SJCRH30 (cell line): Measurements from ENCODE around the gene KMT5B. TPM values are rescaled to one million over a fixed set of nuclear protein-coding genes. Genes with fewer than 3 reads are reported as not detected.
"Not testable (repeated sequence)": the region's sequence is repeated elsewhere in the genome, so short reads cannot be mapped to it uniquely, and the experiment has no call there.

ENCODE experiments used
- DNase-seq, 2 experiments: peaks; one replicate each; pipeline ENCODE4 v3.0.0-alpha.2; 2015 to 2020
- H3K27ac ChIP-seq: fragments of 250-450 bp; sonication (Bioruptor Pico); 2 replicates; pipeline ENCODE4 v1.5.1; 2020; ENCODE audit warnings: mild to moderate bottlenecking, moderate library complexity
- H3K27me3 ChIP-seq: fragments of 250-450 bp; sonication (Bioruptor Pico); 2 replicates; pipeline ENCODE4 v1.5.1; 2020; ENCODE audit warnings: mild to moderate bottlenecking, moderate library complexity
- H3K36me3 ChIP-seq: fragments of 250-450 bp; sonication (Bioruptor Pico); 2 replicates; pipeline ENCODE4 v1.5.1; 2020; ENCODE audit warnings: mild to moderate bottlenecking, moderate library complexity
- H3K4me1 ChIP-seq: fragments of 250-450 bp; sonication (Bioruptor Pico); 2 replicates; pipeline ENCODE4 v1.5.1; 2020; ENCODE audit warnings: mild to moderate bottlenecking, moderate library complexity
- H3K4me3 ChIP-seq: fragments of 250-450 bp; sonication (Bioruptor Pico); 2 replicates; pipeline ENCODE4 v1.5.1; 2020; ENCODE audit warnings: mild to moderate bottlenecking, moderate library complexity
- H3K9me3 ChIP-seq: fragments of 250-450 bp; sonication (Bioruptor Pico); replicated peaks from 2 replicates; pipeline ENCODE4 v1.5.1; 2020; ENCODE audit warnings: mild to moderate bottlenecking, moderate library complexity
- total RNA-seq: library from RNA; depleted of rRNA; stranded (reverse); fragments of >200 nt; shearing (Covaris generic); gene quantifications from 2 replicates; pipeline ENCODE4 v1.2.3, GENCODE V29; 2014; rRNA removed

KMT5B gene
- total RNA-seq = 26.6 and 31.4 TPM in 2 replicates

DNA sequence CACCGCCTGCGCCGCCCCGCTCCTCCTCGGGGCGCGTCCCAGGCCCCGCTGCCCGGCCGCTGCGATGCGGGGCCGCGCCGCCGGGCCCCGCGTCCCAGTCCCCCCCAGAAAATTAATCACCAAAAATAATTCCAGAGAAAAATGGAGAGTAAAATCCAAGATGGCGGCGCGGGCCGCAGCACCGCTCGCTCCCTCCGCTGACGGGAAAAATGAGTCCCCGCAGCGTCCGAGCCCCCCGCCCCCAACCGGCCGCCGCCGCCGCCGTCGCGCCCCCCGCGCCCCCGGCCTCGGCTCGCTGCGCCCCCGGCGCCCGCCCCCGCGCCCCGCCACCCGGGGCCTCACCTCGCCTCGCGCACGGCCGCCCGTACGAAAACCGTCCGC lies at the start of gene KMT5B:
Gene KMT5B (minus strand): TSS at position 162 of the 381 bp plus-strand sequence. CDS start 23,220 bp downstream, outside the sequence.
- H3K9me3 ChIP-seq = no peaks in the 10 kb centered on the region
- peak; percentile 41 to 46 for DNase-seq
- no peaks in the 10 kb centered on the region for H3K36me3 ChIP-seq
- no peaks in the 10 kb centered on the region for H3K27me3 ChIP-seq
- H3K27ac ChIP-seq = peak within 1 kb of the TSS; percentile 75
- H3K4me1 ChIP-seq = peaks cover 14% of the 10 kb centered on the region; the same call in 1 of the 2 replicates
- peak within 1 kb of the TSS; percentile 70 for H3K4me3 ChIP-seq

DNA sequence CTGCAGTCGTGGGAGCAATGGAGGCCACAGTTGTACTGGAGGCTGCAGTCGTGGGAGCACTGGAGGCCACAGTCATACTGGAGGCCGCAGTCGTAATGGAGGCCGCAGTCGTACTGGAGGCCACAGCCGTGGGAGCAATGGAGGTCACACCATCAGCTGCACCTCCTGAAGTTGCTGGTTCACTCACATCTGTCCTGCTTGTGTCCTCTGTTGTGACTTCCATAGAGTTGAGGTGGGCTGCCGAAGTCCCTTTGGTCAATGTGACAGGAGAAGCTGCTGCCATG lies 49.4 kb upstream of the KMT5B start:
- Histone ChIP-seq H3K27me3 (no peaks in the 10 kb centered on the region), H3K4me1 (no peaks in the 10 kb centered on the region), H3K9me3 (no peaks in the 10 kb centered on the region), H3K36me3 (peaks cover 16% of the 10 kb centered on the region), H3K27ac (no peak overlapping the region), H3K4me3 (no peak overlapping the region)
- DNase-seq = no peak

DNA sequence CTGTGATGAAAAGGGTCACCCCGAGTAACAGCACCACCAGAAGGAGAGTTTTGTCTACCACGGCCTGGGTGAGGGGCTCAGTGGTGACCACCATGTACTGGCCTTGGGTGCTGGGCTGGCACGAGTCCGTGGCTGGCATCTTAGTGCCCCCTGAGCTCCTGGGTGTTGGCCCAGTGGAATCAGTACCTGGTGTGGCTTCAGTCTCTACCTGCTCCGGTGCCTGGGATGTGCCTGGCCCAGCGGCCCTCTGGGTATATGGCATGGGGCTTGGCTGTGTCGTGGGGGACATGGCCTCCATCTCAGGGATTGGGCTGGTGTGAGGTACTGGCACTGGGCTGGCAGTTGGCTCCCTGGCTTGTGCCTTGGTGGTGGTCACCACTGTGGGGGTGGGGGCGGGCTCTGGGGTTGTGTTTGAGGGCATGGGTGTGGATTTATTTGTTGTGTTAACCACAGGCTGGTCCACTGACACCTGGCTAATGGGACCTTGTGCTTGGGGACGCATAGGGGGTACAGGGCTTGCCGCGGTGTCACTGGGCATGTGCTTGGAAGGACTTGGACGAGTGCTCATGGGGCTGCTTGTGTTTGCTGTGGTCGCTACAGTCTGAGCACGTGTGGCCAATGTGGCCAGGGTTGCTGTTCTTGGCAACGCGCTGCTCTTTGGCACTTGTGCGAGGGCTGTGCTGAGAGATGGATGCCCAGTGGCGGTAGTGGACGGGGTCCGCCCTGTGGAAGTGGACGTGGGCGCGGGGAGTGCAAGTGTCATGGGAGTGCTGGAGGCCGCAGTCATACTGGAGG lies 48.9 kb upstream of the KMT5B start:
- DNase-seq = no peak
- no peaks in the 10 kb centered on the region for H3K9me3 ChIP-seq
- H3K4me1 ChIP-seq = no peaks in the 10 kb centered on the region
- peaks cover 10% of the 10 kb centered on the region for H3K36me3 ChIP-seq
- no peak overlapping the region for H3K27ac ChIP-seq
- no peak overlapping the region for H3K4me3 ChIP-seq
- H3K27me3 ChIP-seq = no peaks in the 10 kb centered on the region

DNA sequence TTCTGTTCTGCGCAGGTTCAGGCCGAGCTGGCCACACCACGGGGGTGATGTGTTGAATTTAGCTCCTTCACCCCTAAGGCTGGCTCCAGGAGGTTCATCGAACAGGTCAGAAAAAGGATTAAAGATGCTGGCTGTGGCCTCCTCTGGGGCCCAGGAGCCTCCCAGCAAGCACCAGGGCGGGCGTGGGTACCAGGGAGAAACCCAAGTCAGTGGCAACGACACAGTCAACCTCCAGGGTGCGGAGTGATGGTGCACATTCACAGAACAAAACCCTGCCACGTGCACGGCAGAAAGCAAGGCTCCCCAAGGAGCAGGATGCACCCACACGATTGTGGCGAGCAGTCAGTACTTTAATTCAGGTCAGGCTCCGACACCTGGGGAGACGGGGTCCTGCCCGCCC lies 47.9 kb upstream of the KMT5B start:
- Histone ChIP-seq H3K27ac (no peak overlapping the region), H3K9me3 (no peaks in the 10 kb centered on the region), H3K36me3 (peaks cover 5% of the 10 kb centered on the region), H3K4me1 (peaks cover 2% of the 10 kb centered on the region; the same call in 1 of the 2 replicates), H3K4me3 (no peak overlapping the region), H3K27me3 (no peaks in the 10 kb centered on the region)
- no peak for DNase-seq

DNA sequence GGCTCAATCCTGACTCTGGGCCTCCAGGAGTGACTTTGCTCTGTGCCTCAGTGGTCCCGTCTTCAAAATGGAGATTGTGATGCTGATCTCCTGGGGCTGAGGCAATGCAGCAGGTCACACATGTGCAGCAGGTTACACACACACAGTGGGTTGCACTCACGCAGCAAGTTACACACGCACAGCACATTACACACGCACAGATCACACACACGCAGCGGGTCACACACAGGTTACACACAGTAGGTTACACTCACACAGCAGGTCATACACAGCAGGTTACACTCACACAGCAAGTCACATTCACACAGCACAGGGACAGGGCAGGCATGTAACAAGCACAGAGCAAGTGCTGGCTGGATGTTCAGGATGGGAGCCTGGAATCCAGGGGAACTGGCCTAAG lies 47.4 kb upstream of the KMT5B start:
- no peaks in the 10 kb centered on the region for H3K9me3 ChIP-seq
- H3K4me3 ChIP-seq = no peak overlapping the region
- no peak for DNase-seq
- peaks cover 7% of the 10 kb centered on the region; the same call in 1 of the 2 replicates for H3K4me1 ChIP-seq
- no peaks in the 10 kb centered on the region for H3K27me3 ChIP-seq
- peaks cover 2% of the 10 kb centered on the region for H3K36me3 ChIP-seq
- no peak overlapping the region for H3K27ac ChIP-seq

DNA sequence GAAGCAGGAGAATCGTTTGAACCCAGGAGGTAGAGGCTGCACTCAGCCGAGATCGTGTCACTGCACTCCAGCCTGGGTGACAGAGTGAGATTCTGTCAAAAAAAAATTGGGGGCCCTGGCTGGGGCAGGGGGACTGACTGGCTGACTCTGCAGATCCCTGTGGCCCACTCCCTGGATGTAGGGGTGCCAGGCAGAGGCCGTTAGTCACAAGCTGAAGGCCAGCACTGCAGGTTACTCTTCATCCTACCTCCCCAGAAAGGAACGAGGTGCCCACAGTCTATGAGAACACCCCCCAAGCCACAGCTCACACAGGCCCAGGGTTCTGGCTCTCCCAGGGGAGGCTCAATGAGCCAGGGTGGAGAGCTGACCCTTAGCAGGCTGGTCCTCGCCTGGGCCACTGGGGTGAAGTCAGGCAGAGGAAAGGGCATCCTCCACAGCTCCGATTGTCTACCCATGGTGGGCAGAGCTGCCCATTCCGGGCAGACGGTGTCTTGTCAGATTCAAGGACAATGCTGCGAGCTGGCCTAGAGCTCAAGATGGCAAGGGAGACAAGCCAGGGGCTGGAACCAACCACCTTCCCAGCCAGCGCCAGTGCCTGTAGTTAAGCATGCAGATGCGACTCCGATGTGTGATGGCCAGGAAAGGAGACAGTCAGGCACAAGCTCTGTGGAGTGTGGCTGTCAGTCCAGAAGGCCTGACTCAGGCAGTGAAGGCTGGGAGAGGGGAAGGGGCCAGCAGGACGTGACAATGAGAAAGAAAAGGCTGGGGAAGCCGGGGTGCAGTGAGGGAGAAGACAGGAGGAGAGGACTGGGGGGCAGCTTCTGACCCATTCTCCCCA lies 46.2 kb upstream of the KMT5B start:
- Histone ChIP-seq H3K4me3 (no peak overlapping the region), H3K27me3 (no peaks in the 10 kb centered on the region), H3K27ac (no peak overlapping the region), H3K36me3 (no peaks in the 10 kb centered on the region), H3K4me1 (peaks cover 7% of the 10 kb centered on the region; the same call in 1 of the 2 replicates), H3K9me3 (no peaks in the 10 kb centered on the region)
- no peak for DNase-seq

DNA sequence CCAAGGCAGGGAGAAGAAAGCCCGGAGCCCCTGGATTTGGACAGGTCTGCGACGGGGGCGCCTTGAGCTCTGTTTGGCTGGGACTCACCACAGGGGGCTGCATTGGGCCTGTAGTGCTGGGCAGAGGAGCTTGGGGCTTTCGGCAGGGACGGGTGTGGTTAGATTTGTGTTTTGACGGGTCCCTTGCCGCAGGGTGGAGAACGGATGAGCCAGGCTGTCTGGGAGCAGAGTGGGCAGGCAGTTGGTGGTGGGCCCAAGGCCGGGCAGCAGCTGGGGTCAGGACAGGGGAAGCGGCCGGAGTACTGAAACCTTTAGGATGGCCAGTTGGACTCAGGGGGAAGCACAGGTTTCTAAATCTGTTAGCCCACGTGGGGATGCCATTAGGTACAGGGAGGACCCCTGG lies 45.3 kb upstream of the KMT5B start:
- no peaks in the 10 kb centered on the region for H3K27me3 ChIP-seq
- H3K36me3 ChIP-seq = no peaks in the 10 kb centered on the region
- H3K9me3 ChIP-seq = no peaks in the 10 kb centered on the region
- no peak overlapping the region for H3K27ac ChIP-seq
- peaks cover 7% of the 10 kb centered on the region; the same call in 1 of the 2 replicates for H3K4me1 ChIP-seq
- no peak for DNase-seq
- no peak overlapping the region for H3K4me3 ChIP-seq

DNA sequence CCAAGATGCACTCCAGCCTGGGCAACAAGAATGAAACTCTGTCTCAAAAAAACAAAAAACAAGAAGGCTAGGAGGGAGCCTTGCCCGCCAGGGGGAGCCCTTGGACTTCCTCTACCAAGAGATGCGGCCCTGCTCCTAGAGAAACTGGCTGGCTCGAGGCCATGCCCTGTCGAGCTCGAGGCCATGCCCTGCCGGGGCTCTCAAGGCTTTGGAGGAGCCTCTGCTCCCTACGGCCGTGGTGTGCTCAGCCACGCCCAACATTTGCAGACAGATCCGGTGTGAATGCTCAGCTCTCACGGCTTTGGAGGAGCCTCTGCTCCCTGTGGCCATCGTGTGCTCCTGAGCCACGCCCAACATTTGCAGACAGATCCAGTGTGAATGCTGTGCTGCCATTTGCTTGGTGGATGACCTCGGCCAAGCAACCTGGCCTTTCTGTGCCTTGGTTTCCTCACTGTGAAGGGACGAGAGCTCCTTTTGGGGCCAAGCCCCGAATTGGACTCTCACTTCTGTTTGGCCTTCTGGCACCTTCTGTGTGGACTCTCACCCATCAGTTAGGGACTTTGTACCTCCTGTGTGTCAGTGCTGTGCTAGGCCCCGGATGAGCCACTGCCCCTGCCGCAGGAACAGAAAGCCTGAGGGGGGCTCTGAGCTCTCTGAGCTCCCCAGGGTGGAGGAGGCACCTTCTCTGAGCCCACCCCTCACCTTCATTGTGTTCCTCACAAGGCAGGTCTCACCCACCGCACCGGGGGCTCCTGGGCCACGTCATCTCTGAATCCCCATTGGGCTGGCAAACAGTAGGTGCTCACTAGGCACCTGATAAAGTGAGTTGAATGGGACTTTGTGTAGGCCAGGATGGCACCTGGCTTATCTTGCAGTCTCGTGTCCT lies 44.6 kb upstream of the KMT5B start:
- no peak overlapping the region for H3K27ac ChIP-seq
- H3K36me3 ChIP-seq = no peaks in the 10 kb centered on the region
- peak; percentile 95 to 96 for DNase-seq
- peaks cover 7% of the 10 kb centered on the region; the same call in 1 of the 2 replicates for H3K4me1 ChIP-seq
- no peak overlapping the region for H3K4me3 ChIP-seq
- no peaks in the 10 kb centered on the region for H3K9me3 ChIP-seq
- H3K27me3 ChIP-seq = no peaks in the 10 kb centered on the region

DNA sequence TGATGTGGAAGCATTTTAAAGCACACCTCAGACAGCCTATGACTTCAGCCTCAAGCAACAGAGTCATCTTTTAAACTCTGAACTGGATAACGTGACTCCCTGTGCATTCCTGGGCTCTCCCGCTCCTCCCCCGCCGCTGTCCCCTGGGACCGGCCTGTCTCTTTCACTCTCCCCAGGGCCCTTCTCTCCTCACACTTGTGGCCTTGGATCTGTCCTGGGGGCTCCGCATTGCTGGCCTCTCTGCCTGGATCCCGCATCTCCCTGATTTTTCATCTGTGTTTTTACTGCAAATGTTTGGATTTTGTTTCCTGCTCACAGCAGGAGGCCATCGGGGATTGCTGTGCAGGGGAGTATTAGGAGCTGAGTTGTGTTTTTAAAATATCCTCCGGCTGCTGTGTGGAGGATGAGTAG lies 43.2 kb upstream of the KMT5B start:
- Histone ChIP-seq H3K4me1 (peaks cover 7% of the 10 kb centered on the region; the same call in 1 of the 2 replicates), H3K4me3 (peak overlapping the region; percentile 39), H3K27ac (no peak overlapping the region), H3K27me3 (no peaks in the 10 kb centered on the region), H3K36me3 (no peaks in the 10 kb centered on the region), H3K9me3 (no peaks in the 10 kb centered on the region)
- peak; percentile 43 to 51 for DNase-seq

DNA sequence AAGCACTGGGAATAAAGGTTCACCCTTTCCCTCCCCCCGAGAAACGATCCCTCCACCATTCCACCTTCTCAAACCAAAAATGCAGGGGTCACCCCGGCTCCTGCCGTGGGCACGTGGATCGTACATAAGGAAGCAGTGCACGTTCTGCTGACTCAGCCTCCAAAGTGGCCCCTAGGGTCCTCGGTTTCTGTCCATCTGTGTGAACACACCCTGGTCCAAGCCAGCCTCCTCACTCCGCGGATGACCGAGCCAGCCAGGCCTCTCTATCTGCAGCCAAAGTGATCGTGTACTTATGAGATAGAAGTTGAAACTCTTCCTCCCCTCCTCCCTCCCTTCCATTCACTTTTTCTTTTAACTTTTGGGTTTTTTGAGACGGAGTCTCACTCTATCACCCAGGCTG lies 42.4 kb upstream of the KMT5B start:
- no peaks in the 10 kb centered on the region for H3K9me3 ChIP-seq
- peaks cover 7% of the 10 kb centered on the region; the same call in 1 of the 2 replicates for H3K4me1 ChIP-seq
- no peak overlapping the region for H3K4me3 ChIP-seq
- no peak for DNase-seq
- no peaks in the 10 kb centered on the region for H3K36me3 ChIP-seq
- no peaks in the 10 kb centered on the region for H3K27me3 ChIP-seq
- no peak overlapping the region for H3K27ac ChIP-seq

DNA sequence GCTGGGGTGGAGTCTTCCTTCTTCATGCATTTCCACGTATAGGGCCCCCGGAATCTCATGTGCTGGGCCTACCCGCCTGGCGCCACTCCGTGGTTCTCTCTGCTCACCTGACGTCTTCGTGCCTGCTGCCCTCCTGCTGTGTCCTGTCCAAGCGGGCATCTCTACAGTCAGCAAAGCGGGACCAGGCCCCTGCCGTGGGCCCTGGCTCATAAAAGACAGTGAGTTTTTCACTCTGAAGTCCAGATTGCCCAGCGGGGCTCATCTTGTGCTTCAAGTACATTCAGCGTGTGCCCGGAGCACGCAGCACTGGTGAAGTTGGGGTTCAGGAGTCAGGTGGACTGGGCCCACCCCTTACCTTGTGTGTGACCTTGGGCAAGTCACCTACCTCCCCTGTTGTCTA lies 41.3 kb upstream of the KMT5B start:
- H3K4me3 ChIP-seq = no peak overlapping the region
- H3K36me3 ChIP-seq = no peaks in the 10 kb centered on the region
- no peak overlapping the region for H3K27ac ChIP-seq
- no peak for DNase-seq
- H3K9me3 ChIP-seq = no peaks in the 10 kb centered on the region
- H3K4me1 ChIP-seq = peaks cover 7% of the 10 kb centered on the region; the same call in 1 of the 2 replicates
- no peaks in the 10 kb centered on the region for H3K27me3 ChIP-seq

DNA sequence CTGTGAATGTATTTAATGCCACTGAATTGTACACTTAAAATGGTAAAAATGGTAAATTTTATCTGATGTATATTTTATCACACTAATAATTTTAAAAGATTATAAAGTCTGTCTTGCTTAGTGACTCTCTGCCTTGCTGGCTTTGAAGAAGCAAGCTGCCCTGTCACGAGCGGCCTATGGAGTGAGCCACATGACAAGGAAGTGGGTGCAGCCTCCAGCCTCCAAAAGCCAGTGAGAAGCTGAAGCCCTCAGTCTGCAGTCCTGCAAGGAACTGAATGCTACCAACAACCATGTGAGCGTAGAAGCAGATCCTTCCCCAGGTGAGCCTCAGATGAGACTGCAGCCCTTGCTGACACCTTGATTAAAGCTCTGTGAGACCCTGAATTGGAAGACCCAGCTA lies 38.7 kb upstream of the KMT5B start:
- H3K4me1 ChIP-seq = peaks cover 7% of the 10 kb centered on the region; the same call in 1 of the 2 replicates
- no peak for DNase-seq
- H3K27me3 ChIP-seq = no peaks in the 10 kb centered on the region
- no peak overlapping the region for H3K27ac ChIP-seq
- H3K9me3 ChIP-seq = no peaks in the 10 kb centered on the region
- H3K36me3 ChIP-seq = no peaks in the 10 kb centered on the region
- no peak overlapping the region for H3K4me3 ChIP-seq

DNA sequence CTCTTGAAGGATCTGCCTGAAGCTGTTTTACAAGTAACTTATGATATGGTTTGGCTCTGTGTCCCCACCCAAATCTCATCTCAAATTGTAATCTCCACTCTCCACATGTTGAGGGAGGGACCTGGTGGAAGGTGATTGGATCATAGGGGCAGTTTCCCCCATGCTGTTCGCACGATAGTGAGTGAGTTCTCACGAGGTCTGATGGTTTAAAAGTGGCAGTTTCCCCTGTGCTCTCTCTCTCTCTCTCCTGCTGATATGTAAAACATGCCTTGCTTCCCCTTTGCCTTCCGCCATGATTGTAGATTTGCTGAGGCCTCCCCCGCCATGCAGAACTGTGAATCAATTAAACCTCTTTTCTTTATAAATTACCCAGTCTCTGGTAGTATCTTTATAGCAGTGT lies 31.8 kb upstream of the KMT5B start:
- H3K36me3 ChIP-seq, H3K27ac ChIP-seq, H3K4me3 ChIP-seq, H3K27me3 ChIP-seq, DNase-seq, H3K4me1 ChIP-seq, H3K9me3 ChIP-seq: not testable (repeated sequence)

DNA sequence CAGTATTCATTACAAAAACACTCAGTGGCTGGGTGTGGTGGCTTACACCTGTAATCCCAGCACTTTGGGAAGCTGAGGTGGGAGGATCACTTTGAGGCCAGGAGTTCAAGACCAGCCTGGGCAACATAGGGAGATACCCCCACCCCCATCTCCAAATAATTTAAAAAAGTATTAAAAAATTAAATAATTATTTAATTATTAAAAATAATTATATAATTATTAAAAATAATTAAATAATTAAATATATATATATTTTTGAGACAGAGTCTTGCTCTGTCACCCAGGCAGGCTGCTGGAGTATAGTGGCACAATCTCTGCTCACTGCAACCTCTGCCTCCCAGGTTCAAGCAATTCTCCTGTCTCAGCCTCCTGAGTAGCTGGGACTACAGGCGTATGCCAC lies 30.8 kb upstream of the KMT5B start:
- not testable (repeated sequence) for H3K27me3 ChIP-seq, H3K27ac ChIP-seq, DNase-seq, H3K36me3 ChIP-seq, H3K4me3 ChIP-seq, H3K4me1 ChIP-seq, H3K9me3 ChIP-seq
